Sigmoid colon (tissue), 7 donors: ENCODE data around the gene PLCH2. TPM values are rescaled to one million over a fixed set of nuclear protein-coding genes. Genes with fewer than 3 reads are reported as not detected.

ENCODE experiments used
- DNase-seq: peaks from one replicate; pipeline ENCODE4 v3.0.0-alpha.2; 2019
- H3K27ac ChIP-seq, 4 donors: fragments of 200-600 bp; sonication (generic); one replicate each; pipeline ENCODE4 v1.5.1; 2016 to 2019; ENCODE audit warnings: mild to moderate bottlenecking in 1 of 4
- H3K27me3 ChIP-seq, 3 donors: fragments of 200-600 bp; sonication (generic); one replicate each; pipeline ENCODE4 v1.5.1; 2019; ENCODE audit warnings: mild to moderate bottlenecking in 1 of 3
- H3K36me3 ChIP-seq, 4 donors: fragments of 200-600 bp; sonication (generic); one replicate each; pipeline ENCODE4 v1.5.1; 2016 to 2019
- H3K4me1 ChIP-seq, 4 donors: fragments of 200-600 bp; sonication (generic); one replicate each; pipeline ENCODE4 v1.5.1; 2017 to 2019
- H3K4me3 ChIP-seq, 4 donors: fragments of 200-600 bp; sonication (generic); one replicate each; pipeline ENCODE4 v1.5.1; 2017 to 2019; ENCODE audit warnings: mild to moderate bottlenecking in 2 of 4, moderate library complexity in 1 of 4
- H3K9me3 ChIP-seq, 4 donors: fragments of 200-600 bp in 3 of 4; sonication (generic) in 3 of 4; one replicate each; pipeline versions ENCODE4 v1.5.1 to v1.6.1; 2013 to 2019
- EP300 ChIP-seq, 4 donors: sonication (generic); formaldehyde crosslinking; IDR thresholded peaks; one replicate each; pipeline ENCODE4 v1.6.1; 2017; ENCODE audit warnings: antibody characterized with exemption in 4 of 4
- POLR2A ChIP-seq, 2 donors: fragments of 450-650 bp; IDR thresholded peaks; one replicate each; pipeline ENCODE4 v1.6.1; 2016; ENCODE audit warnings: antibody characterized with exemption in 2 of 2, mild to moderate bottlenecking in 2 of 2, moderate library complexity in 2 of 2
- POLR2AphosphoS5 ChIP-seq, 4 donors: sonication (generic); formaldehyde crosslinking; IDR thresholded peaks; one replicate each; pipeline ENCODE4 v1.6.1; 2017; ENCODE audit warnings: antibody characterized with exemption in 4 of 4
- whole genome bisulfite sequencing, 2 donors: extraction: QIAGEN DNeasy Blood & Tissue Kit; methylation state at CpG; one replicate each; pipeline ENCODE4 v1.1.7; 2013; 5-methylcytosine and 5-hydroxymethylcytosine counted together
- intact Hi-C: fragments of 100-400 bp; cut with DNase I; formaldehyde crosslinking; loops from one replicate; pipeline ENCODE4 v1.15.1; 2023
- polyA plus RNA-seq, 3 donors: library from polyadenylated mRNA; stranded (reverse); fragments of 200-250 nt; gene quantifications; one replicate each; pipeline ENCODE4 v1.2.3, GENCODE V29; 2013
- total RNA-seq, 4 donors: library from RNA; depleted of rRNA; stranded (reverse); fragments of >200 nt; gene quantifications; one replicate each; pipeline ENCODE4 v1.1.0, GENCODE V29; 2016
- TF ChIP-seq, protein P1 (sequence below), 4 experiments: fragments of 450-650 bp in 3 of 4; fragments of 200-600 bp in 1 of 4; IDR thresholded peaks; one replicate each; pipeline ENCODE4 v1.5.1; 2016 to 2019; ENCODE audit warnings: antibody characterized with exemption in 4 of 4, mild to moderate bottlenecking in 3 of 4, moderate library complexity in 2 of 4
- donor health status: healthy with polysubstance abuse.
- donor health status: Bipolar disorder and iron deficiency.
- donor health status: healthy.

PLCH2 gene
- total and polyA plus RNA-seq, 7 donors, result 0.54 to 3.8 (median 1.1) TPM; not detected in 2

DNA sequence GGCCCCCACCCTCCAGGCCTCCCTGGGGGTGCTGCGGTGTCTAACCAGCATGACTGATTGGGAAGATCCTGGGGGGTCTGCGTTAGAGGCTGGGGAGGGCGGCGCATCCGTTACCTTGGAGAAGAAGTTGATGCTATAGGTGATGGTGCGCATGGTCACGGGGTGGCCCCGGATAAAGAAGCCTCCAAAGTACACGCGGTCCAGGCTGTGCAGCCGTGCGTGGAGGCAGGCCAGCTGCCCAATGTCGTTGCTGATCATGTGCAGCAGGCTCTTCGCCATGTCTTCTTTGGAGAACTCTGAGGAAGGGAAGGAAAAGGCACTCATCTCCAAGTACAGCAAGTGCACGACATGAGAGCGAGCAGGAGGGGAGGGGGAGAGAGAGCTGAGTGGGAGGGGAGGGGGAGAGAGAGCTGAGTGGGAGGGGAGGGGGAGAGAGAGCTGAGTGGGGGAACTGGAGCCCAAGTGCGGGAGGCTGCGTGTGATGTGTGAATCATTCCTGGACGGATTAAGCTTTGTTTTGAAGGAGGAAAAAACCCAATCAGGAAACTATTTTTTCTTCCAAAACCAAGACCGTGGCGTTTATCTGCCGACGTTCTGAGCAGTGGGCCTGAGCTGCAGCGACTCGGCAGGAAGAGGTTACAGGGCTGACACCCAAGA is 43.1 kb downstream of the PLCH2 start:
- intact Hi-C loops, result no loop called here
- H3K27ac ChIP-seq, result no peak overlapping the region
- WGBS, 2 donors, result 94% methylated on average over 25 of the region's 25 CpGs
- H3K27me3 ChIP-seq, result no peaks in the 10 kb centered on the region
- peaks cover 0 to 14% (median 13%) of the 10 kb centered on the region in 4 donors for H3K4me1 ChIP-seq
- no peaks in the 10 kb centered on the region for H3K9me3 ChIP-seq
- H3K4me3 ChIP-seq, result no peak overlapping the region
- TF ChIP-seq POLR2A (IDR thresholded peaks at IDR 0.05), result no peak
- TF ChIP-seq EP300 (IDR thresholded peaks at IDR 0.05), result no peak
- no peak for TF ChIP-seq POLR2AphosphoS5 (IDR thresholded peaks at IDR 0.05)
- TF ChIP-seq, protein P1, sequence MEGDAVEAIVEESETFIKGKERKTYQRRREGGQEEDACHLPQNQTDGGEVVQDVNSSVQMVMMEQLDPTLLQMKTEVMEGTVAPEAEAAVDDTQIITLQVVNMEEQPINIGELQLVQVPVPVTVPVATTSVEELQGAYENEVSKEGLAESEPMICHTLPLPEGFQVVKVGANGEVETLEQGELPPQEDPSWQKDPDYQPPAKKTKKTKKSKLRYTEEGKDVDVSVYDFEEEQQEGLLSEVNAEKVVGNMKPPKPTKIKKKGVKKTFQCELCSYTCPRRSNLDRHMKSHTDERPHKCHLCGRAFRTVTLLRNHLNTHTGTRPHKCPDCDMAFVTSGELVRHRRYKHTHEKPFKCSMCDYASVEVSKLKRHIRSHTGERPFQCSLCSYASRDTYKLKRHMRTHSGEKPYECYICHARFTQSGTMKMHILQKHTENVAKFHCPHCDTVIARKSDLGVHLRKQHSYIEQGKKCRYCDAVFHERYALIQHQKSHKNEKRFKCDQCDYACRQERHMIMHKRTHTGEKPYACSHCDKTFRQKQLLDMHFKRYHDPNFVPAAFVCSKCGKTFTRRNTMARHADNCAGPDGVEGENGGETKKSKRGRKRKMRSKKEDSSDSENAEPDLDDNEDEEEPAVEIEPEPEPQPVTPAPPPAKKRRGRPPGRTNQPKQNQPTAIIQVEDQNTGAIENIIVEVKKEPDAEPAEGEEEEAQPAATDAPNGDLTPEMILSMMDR (IDR thresholded peaks at IDR 0.05), result no peak
- H3K36me3 ChIP-seq, result peaks cover 60 to 76% (median 69%) of the 10 kb centered on the region in 4 donors
- DNase-seq, result no peak

DNA sequence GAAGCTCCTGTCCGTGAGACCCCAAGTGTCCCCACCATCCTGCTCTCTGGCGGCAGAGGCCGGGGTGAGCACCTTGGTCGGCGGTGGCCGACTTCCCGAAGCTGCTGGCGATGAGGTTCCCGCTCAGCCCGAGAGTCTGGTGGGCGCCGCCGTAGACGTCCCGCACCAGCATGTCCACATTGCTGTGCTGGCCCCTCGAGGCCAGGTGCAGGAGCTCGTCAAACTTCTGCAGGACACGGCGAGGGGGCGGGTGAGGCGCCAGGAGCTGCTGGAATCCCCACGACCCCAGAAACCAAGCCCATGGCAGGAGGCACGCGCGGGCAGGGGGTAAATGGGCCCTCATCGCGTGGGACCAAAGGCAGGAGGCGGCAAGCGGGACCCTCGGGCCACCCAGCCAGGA is 43.6 kb downstream of the PLCH2 start:
- Histone ChIP-seq H3K27ac (no peak overlapping the region), H3K36me3 (peaks cover 58 to 71% (median 66%) of the 10 kb centered on the region in 4 donors), H3K4me1 (peaks cover 0 to 19% (median 19%) of the 10 kb centered on the region in 4 donors), H3K4me3 (no peak overlapping the region), H3K27me3 (no peaks in the 10 kb centered on the region), H3K9me3 (no peaks in the 10 kb centered on the region)
- no peak for DNase-seq
- 93 to 95% methylated on average over 30 of the region's 30 CpGs for WGBS, 2 donors
- TF ChIP-seq, protein P1 (IDR thresholded peaks at IDR 0.05), result no peak
- no peak for TF ChIP-seq POLR2A (IDR thresholded peaks at IDR 0.05)
- no peak for TF ChIP-seq POLR2AphosphoS5 (IDR thresholded peaks at IDR 0.05)
- no peak for TF ChIP-seq EP300 (IDR thresholded peaks at IDR 0.05)
- intact Hi-C loops, result loop anchor here (10.0 kb wide), 1 partner anchor 125 kb away; no protein-coding TSS in a partner anchor

DNA sequence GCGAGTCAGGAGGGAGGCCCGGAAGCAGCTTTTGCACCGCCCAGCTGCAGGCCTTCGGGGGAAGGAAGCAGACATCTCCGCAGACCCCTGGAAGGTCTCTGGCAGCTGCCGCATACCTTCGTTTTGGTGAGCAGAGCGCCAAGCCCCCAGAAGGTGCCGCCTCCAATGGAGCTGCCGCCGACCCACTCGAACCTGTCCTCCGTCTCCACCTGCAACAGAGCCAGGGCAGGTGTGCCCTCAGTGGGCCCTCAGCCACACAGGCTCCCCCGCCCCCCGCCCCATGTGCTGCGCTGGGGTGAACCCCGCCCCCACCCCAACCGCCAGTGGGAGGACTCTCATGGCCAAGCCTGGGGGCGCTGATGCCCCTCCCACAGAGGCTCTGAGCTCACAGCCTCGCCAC is 44.1 kb downstream of the PLCH2 start:
- no peak overlapping the region for H3K4me3 ChIP-seq
- no peaks in the 10 kb centered on the region for H3K9me3 ChIP-seq
- H3K27ac ChIP-seq, result no peak overlapping the region
- H3K27me3 ChIP-seq, result no peaks in the 10 kb centered on the region
- intact Hi-C loops, result loop anchor here (10.0 kb wide), 1 partner anchor 125 kb away; no protein-coding TSS in a partner anchor
- DNase-seq, result no peak
- peaks cover 53 to 66% (median 61%) of the 10 kb centered on the region in 4 donors for H3K36me3 ChIP-seq
- H3K4me1 ChIP-seq, result peaks cover 0 to 24% (median 24%) of the 10 kb centered on the region in 4 donors
- 96 to 97% methylated on average over 20 of the region's 20 CpGs for WGBS, 2 donors
- TF ChIP-seq POLR2AphosphoS5 (IDR thresholded peaks at IDR 0.05) (no peak), EP300 (IDR thresholded peaks at IDR 0.05) (no peak), POLR2A (IDR thresholded peaks at IDR 0.05) (no peak)
- TF ChIP-seq, protein P1 (IDR thresholded peaks at IDR 0.05), result no peak

DNA sequence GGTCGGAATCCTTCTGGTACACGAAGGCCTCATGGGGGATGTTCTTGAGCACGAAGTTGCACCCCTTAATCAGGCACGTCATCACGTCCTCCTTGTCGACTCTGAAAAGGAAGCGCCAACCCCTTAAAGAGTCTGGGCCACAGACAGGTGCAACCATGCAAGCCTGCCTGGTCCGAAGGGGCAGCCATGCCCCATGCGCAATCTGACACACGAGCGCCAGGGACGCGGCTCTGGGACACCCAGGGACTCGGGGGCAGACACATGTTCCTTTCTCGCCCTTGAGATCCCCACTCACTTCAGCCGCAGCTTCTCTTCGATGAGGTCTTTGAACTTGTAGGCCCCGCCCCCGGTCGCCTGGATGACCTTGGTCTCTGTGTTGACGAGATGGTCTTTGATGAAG is 44.7 kb downstream of the PLCH2 start:
- Histone ChIP-seq H3K4me1 (peaks cover 0 to 30% (median 29%) of the 10 kb centered on the region in 4 donors), H3K36me3 (peaks cover 51 to 60% (median 58%) of the 10 kb centered on the region in 4 donors), H3K27ac (no peak overlapping the region), H3K4me3 (no peak overlapping the region), H3K9me3 (no peaks in the 10 kb centered on the region), H3K27me3 (no peaks in the 10 kb centered on the region)
- intact Hi-C loops, result loop anchor here (10.0 kb wide), 1 partner anchor 124 kb away; no protein-coding TSS in a partner anchor
- DNase-seq, result no peak
- TF ChIP-seq POLR2AphosphoS5 (IDR thresholded peaks at IDR 0.05), result no peak
- TF ChIP-seq EP300 (IDR thresholded peaks at IDR 0.05), result no peak
- TF ChIP-seq, protein P1 (IDR thresholded peaks at IDR 0.05), result no peak
- TF ChIP-seq POLR2A (IDR thresholded peaks at IDR 0.05), result no peak
- WGBS, 2 donors, result 96% methylated on average over 21 of the region's 21 CpGs
